DOHH2 (cell line): Measurements from ENCODE around the gene KLK14.

Experiments used
- CTCF ChIP-seq: fragments of 200-600 bp; sonication (generic); IDR thresholded peaks from one replicate; pipeline ENCODE4 v1.5.1; 2014; ENCODE audit warnings: antibody characterized with exemption, mild to moderate bottlenecking, low read depth, low read length; ENCODE audit not compliant: poor library complexity, severe bottlenecking
- EZH2phosphoT487 ChIP-seq: fragments of 200-600 bp; sonication (generic); IDR thresholded peaks from 2 replicates; pipeline ENCODE4 v1.6.1; 2017; ENCODE audit warnings: borderline replicate concordance, mild to moderate bottlenecking, antibody characterized with exemption, low read length, moderate library complexity, mixed read lengths

GRCh38 chr19:51070334-51071094 is 12.2 kb downstream of the KLK14 start:
- no peak for TF ChIP-seq CTCF
- no peak for TF ChIP-seq EZH2phosphoT487
